Activated CD4-positive, alpha-beta memory T cell treated with anti-CD3 and anti-CD28 coated beads for 36 hours (primary cell): ENCODE results near the gene LRP1. TPM values are rescaled to one million over a fixed set of nuclear protein-coding genes. Genes with fewer than 3 reads are reported as not detected.

Experiments
- CTCF ChIA-PET: fragments of 350-600 bp; sonication (Branson Sonifier 250); formaldehyde crosslinking; loops from one replicate; lab custom pipeline; 2021; ENCODE audit warnings: antibody characterized with exemption, inconsistent platforms; lab: Charles Lee
- POLR2A ChIA-PET: fragments of 350-600 bp; sonication (Branson Sonifier 250); formaldehyde crosslinking; loops from one replicate; lab custom pipeline; 2021; ENCODE audit warnings: antibody characterized with exemption; lab: Charles Lee
- DNase-seq: peaks from one replicate; pipeline ENCODE4 v3.0.0-alpha.2; 2020
- H3K27ac Mint-ChIP-seq: one replicate; pipeline ENCODE4 v1.8.0; 2021; ENCODE audit warnings: mixed read lengths
- H3K27me3 Mint-ChIP-seq: one replicate; pipeline ENCODE4 v1.8.0; 2021; ENCODE audit warnings: mixed read lengths
- H3K36me3 Mint-ChIP-seq: one replicate; pipeline ENCODE4 v1.8.0; 2021; ENCODE audit warnings: mixed read lengths
- H3K4me1 Mint-ChIP-seq: one replicate; pipeline ENCODE4 v1.8.0; 2021; ENCODE audit warnings: low read depth, mixed read lengths
- H3K4me3 Mint-ChIP-seq: one replicate; pipeline ENCODE4 v1.8.0; 2021; ENCODE audit warnings: mild to moderate bottlenecking, mixed read lengths
- H3K9me3 Mint-ChIP-seq: one replicate; pipeline ENCODE4 v1.8.0; 2021; ENCODE audit warnings: mixed read lengths
- intact Hi-C: fragments of 100-400 bp; cut with micrococcal nuclease; formaldehyde crosslinking; loops from one replicate; pipeline ENCODE4 v1.15.1; 2023
- total RNA-seq, 2 experiments: library from RNA; stranded (reverse); gene quantifications; one replicate each; pipeline ENCODE4 v1.2.3, GENCODE V29; 2021

The LRP1 gene
- total RNA-seq, 2 experiments from 2014 or later = 1.4 TPM

- H3K36me3 Mint-ChIP-seq = no peaks in the 10 kb centered on the region
- CTCF ChIA-PET = interaction anchor here (0.7 to 10.6 kb wide), 3 partner anchors 13 to 70 kb away, joined by 3 to 175 read pairs (median 4); partner anchors contain the start of gene LRP1
- H3K27me3 Mint-ChIP-seq = no peaks in the 10 kb centered on the region
- POLR2A ChIA-PET = no interaction called here
- no peak overlapping the region for H3K27ac Mint-ChIP-seq
- intact Hi-C loops = no loop called here
- H3K4me1 Mint-ChIP-seq = peaks cover 12% of the 10 kb centered on the region
- H3K9me3 Mint-ChIP-seq = no peaks in the 10 kb centered on the region
- no peak overlapping the region for H3K4me3 Mint-ChIP-seq
- no peak for DNase-seq
Observed at GRCh38 chr12:57170408-57170807, 42.1 kb downstream of the LRP1 start.

GRCh38 chr12:57170927-57171326 is 42.6 kb downstream of the LRP1 start:
- H3K4me1 Mint-ChIP-seq = peaks cover 12% of the 10 kb centered on the region
- no peaks in the 10 kb centered on the region for H3K27me3 Mint-ChIP-seq
- DNase-seq = no peak
- intact Hi-C loops = no loop called here
- H3K4me3 Mint-ChIP-seq = no peak overlapping the region
- H3K27ac Mint-ChIP-seq = no peak overlapping the region
- no peaks in the 10 kb centered on the region for H3K9me3 Mint-ChIP-seq
- CTCF ChIA-PET = interaction anchor here (0.7 to 10.6 kb wide), 2 partner anchors 12 to 45 kb away, joined by 3 to 175 read pairs; partner anchors contain the start of gene LRP1
- no peaks in the 10 kb centered on the region for H3K36me3 Mint-ChIP-seq
- POLR2A ChIA-PET = no interaction called here

- H3K4me1 Mint-ChIP-seq = peaks cover 8% of the 10 kb centered on the region
- POLR2A ChIA-PET = no interaction called here
- no peak for DNase-seq
- no peaks in the 10 kb centered on the region for H3K27me3 Mint-ChIP-seq
- intact Hi-C loops = no loop called here
- H3K9me3 Mint-ChIP-seq = no peaks in the 10 kb centered on the region
- no peak overlapping the region for H3K4me3 Mint-ChIP-seq
- CTCF ChIA-PET = interaction anchor here (1.8 to 10.6 kb wide), 3 partner anchors 10 to 170 kb away, joined by 4 to 175 read pairs (median 5); partner anchors contain the start of gene LRP1
- H3K27ac Mint-ChIP-seq = no peak overlapping the region
- no peaks in the 10 kb centered on the region for H3K36me3 Mint-ChIP-seq
Observed at GRCh38 chr12:57171668-57172067, 43.4 kb downstream of the LRP1 start.

- Mint-ChIP-seq H3K27me3 (no peaks in the 10 kb centered on the region), H3K27ac (no peak overlapping the region), H3K4me3 (no peak overlapping the region), H3K36me3 (no peaks in the 10 kb centered on the region), H3K9me3 (no peaks in the 10 kb centered on the region), H3K4me1 (no peaks in the 10 kb centered on the region)
- peak; percentile 26 for DNase-seq
- ChIA-PET CTCF (interaction anchor here (0.6 to 10.6 kb wide), 16 partner anchors 9 to 304 kb away, joined by 3 to 175 read pairs (median 4); partner anchors contain the start of genes LRP1 and STAT6), POLR2A (no interaction called here)
- intact Hi-C loops = loop anchor here (1.0 kb wide), 1 partner anchor 49 kb away; no protein-coding TSS in a partner anchor
Observed at GRCh38 chr12:57173089-57173488, 44.8 kb downstream of the LRP1 start.

- H3K9me3 Mint-ChIP-seq = no peaks in the 10 kb centered on the region
- no peak overlapping the region for H3K27ac Mint-ChIP-seq
- no peaks in the 10 kb centered on the region for H3K4me1 Mint-ChIP-seq
- DNase-seq = no peak
- H3K36me3 Mint-ChIP-seq = no peaks in the 10 kb centered on the region
- intact Hi-C loops = loop anchor here (1.0 kb wide), 1 partner anchor 49 kb away; no protein-coding TSS in a partner anchor
- CTCF ChIA-PET = interaction anchor here (0.6 to 10.6 kb wide), 15 partner anchors 8 to 304 kb away, joined by 3 to 175 read pairs (median 4); partner anchors contain the start of genes LRP1 and STAT6
- no peaks in the 10 kb centered on the region for H3K27me3 Mint-ChIP-seq
- POLR2A ChIA-PET = no interaction called here
- H3K4me3 Mint-ChIP-seq = no peak overlapping the region
Observed at GRCh38 chr12:57173683-57174082, 45.4 kb downstream of the LRP1 start.

GRCh38 chr12:57175428-57176138 is 47.3 kb downstream of the LRP1 start:
- POLR2A ChIA-PET = no interaction called here
- no peak overlapping the region for H3K4me3 Mint-ChIP-seq
- CTCF ChIA-PET = interaction anchor here (0.7 to 10.6 kb wide), 12 partner anchors 8 to 427 kb away, joined by 3 to 175 read pairs (median 4); partner anchors contain the start of genes LRP1 and STAT6
- H3K9me3 Mint-ChIP-seq = no peaks in the 10 kb centered on the region
- H3K27me3 Mint-ChIP-seq = no peaks in the 10 kb centered on the region
- DNase-seq = peak; percentile 72
- intact Hi-C loops = no loop called here
- H3K36me3 Mint-ChIP-seq = no peaks in the 10 kb centered on the region
- no peaks in the 10 kb centered on the region for H3K4me1 Mint-ChIP-seq
- no peak overlapping the region for H3K27ac Mint-ChIP-seq

- POLR2A ChIA-PET = no interaction called here
- Mint-ChIP-seq H3K27ac (no peak overlapping the region), H3K36me3 (no peaks in the 10 kb centered on the region), H3K27me3 (no peaks in the 10 kb centered on the region), H3K9me3 (no peaks in the 10 kb centered on the region), H3K4me1 (no peaks in the 10 kb centered on the region), H3K4me3 (no peak overlapping the region)
- intact Hi-C loops = no loop called here
- CTCF ChIA-PET = interaction anchor here (0.8 to 10.6 kb wide), 8 partner anchors 9 to 428 kb away, joined by 3 to 175 read pairs (median 4); partner anchors contain the start of genes LRP1 and STAT6
- DNase-seq = no peak
Observed at GRCh38 chr12:57176139-57176477, 47.8 kb downstream of the LRP1 start.

- Mint-ChIP-seq H3K27me3 (no peaks in the 10 kb centered on the region), H3K36me3 (no peaks in the 10 kb centered on the region), H3K9me3 (no peaks in the 10 kb centered on the region), H3K27ac (no peak overlapping the region), H3K4me3 (no peak overlapping the region), H3K4me1 (no peaks in the 10 kb centered on the region)
- ChIA-PET POLR2A (no interaction called here), CTCF (interaction anchor here (0.9 to 10.6 kb wide), 3 partner anchors 9 to 65 kb away, joined by 3 to 175 read pairs (median 22); partner anchors contain the start of genes LRP1 and STAT6)
- DNase-seq = no peak
- intact Hi-C loops = no loop called here
Observed at GRCh38 chr12:57176846-57177245, 48.6 kb downstream of the LRP1 start.

GRCh38 chr12:57177354-57177753 is 49.1 kb downstream of the LRP1 start:
- Mint-ChIP-seq H3K4me1 (no peaks in the 10 kb centered on the region), H3K4me3 (no peak overlapping the region), H3K27ac (no peak overlapping the region), H3K9me3 (no peaks in the 10 kb centered on the region), H3K27me3 (no peaks in the 10 kb centered on the region), H3K36me3 (no peaks in the 10 kb centered on the region)
- ChIA-PET POLR2A (no interaction called here), CTCF (interaction anchor here (0.9 to 10.6 kb wide), 2 partner anchors 9 to 52 kb away, joined by 3 to 175 read pairs; partner anchors contain the start of gene LRP1)
- intact Hi-C loops = no loop called here
- no peak for DNase-seq

GRCh38 chr12:57178213-57178612 is 49.9 kb downstream of the LRP1 start:
- H3K9me3 Mint-ChIP-seq = no peaks in the 10 kb centered on the region
- ChIA-PET POLR2A (no interaction called here), CTCF (no interaction called here)
- H3K27ac Mint-ChIP-seq = no peak overlapping the region
- H3K27me3 Mint-ChIP-seq = no peaks in the 10 kb centered on the region
- H3K36me3 Mint-ChIP-seq = no peaks in the 10 kb centered on the region
- DNase-seq = no peak
- intact Hi-C loops = no loop called here
- no peak overlapping the region for H3K4me3 Mint-ChIP-seq
- no peaks in the 10 kb centered on the region for H3K4me1 Mint-ChIP-seq

- Mint-ChIP-seq H3K4me3 (no peak overlapping the region), H3K4me1 (no peaks in the 10 kb centered on the region), H3K36me3 (no peaks in the 10 kb centered on the region), H3K27me3 (no peaks in the 10 kb centered on the region), H3K9me3 (no peaks in the 10 kb centered on the region), H3K27ac (no peak overlapping the region)
- no peak for DNase-seq
- intact Hi-C loops = loop anchor here (5.0 kb wide), 1 partner anchor 427 kb away; the partner anchor contains the start of gene PRIM1
- POLR2A ChIA-PET = no interaction called here
- CTCF ChIA-PET = interaction anchor here (12.7 kb wide), 1 partner anchor 56 kb away, joined by 228 read pairs; the partner anchor contains the start of gene LRP1
Observed at GRCh38 chr12:57179331-57180086, 51.2 kb downstream of the LRP1 start.
